AG09309 (cell line): ENCODE data around the gene CGNL1.

Experiments used
- DNase-seq: peaks from one replicate; pipeline ENCODE4 v3.0.0-alpha.2; 2010; ENCODE audit warnings: low read depth
- H3K4me3 ChIP-seq: 2 replicates; pipeline ENCODE4 v1.5.1; 2011; ENCODE audit warnings: mild to moderate bottlenecking, low read depth, low read length, moderate library complexity; ENCODE audit not compliant: control insufficient read depth
- CTCF ChIP-seq: IDR thresholded peaks from 2 replicates; pipeline ENCODE4 v1.5.1; 2011; ENCODE audit warnings: mild to moderate bottlenecking, low read depth, low read length, inconsistent platforms; ENCODE audit not compliant: insufficient read depth, control insufficient read depth; ENCODE audit errors: missing control alignments

The CGNL1 gene

GRCh38 chr15:57557267-57557666, 181.0 kb downstream of the CGNL1 start:
- H3K4me3 ChIP-seq = no peak overlapping the region
- no peak for TF ChIP-seq CTCF
- no peak for DNase-seq

GRCh38 chr15:57557810-57558209, 181.5 kb downstream of the CGNL1 start:
- no peak for TF ChIP-seq CTCF
- H3K4me3 ChIP-seq = no peak overlapping the region
- DNase-seq = no peak

GRCh38 chr15:57559875-57560274, 183.6 kb downstream of the CGNL1 start:
- TF ChIP-seq CTCF = peak; percentile 86
- no peak overlapping the region for H3K4me3 ChIP-seq

GRCh38 chr15:57561041-57561711, 184.9 kb downstream of the CGNL1 start:
- peak; percentile 70 for DNase-seq
- H3K4me3 ChIP-seq = no peak overlapping the region
- peak; percentile 94 for TF ChIP-seq CTCF

More at GRCh38 chr15:57559875-57560274, 183.6 kb downstream of the CGNL1 start:
- no peak for DNase-seq

- TF ChIP-seq CTCF = no peak
- H3K4me3 ChIP-seq = no peak overlapping the region
- DNase-seq = no peak
Observed at GRCh38 chr15:57562196-57562769, 186.0 kb downstream of the CGNL1 start.

GRCh38 chr15:57563416-57563815, 187.1 kb downstream of the CGNL1 start:
- no peak for DNase-seq
- no peak for TF ChIP-seq CTCF
- H3K4me3 ChIP-seq = no peak overlapping the region

- no peak for TF ChIP-seq CTCF
- DNase-seq = no peak
- H3K4me3 ChIP-seq = no peak overlapping the region
Observed at GRCh38 chr15:57565311-57565710, 189.0 kb downstream of the CGNL1 start.
